HG02981 (cell line): Measurements from ENCODE around the gene ADAM17.
A peak's percentile ranks its signal among the peaks of the same experiment; 100 is the strongest.
"Not testable (repeated sequence)": the region's sequence is repeated elsewhere in the genome, so short reads cannot be mapped to it uniquely, and the experiment has no call there.

Source experiments
- ATAC-seq: cut with Tn5 transposase; IDR thresholded peaks from one replicate; pipeline ENCODE4 v1.9.1; 2021; ENCODE audit warnings: mild to moderate bottlenecking, moderate library complexity; ENCODE audit not compliant: unreplicated experiment

Gene ADAM17

GRCh38 chr2:9555297-9556120, at the start of gene ADAM17:
ADAM17 (minus strand) TSS chr2:9555830; CDS start chr2:9555605, 225 bp downstream.
- ATAC-seq = peak; percentile 87

- ATAC-seq = no peak
These were observed 46.8 kb upstream of the ADAM17 start for GRCh38 chr2:9602412-9602811.

GRCh38 chr2:9601397-9601796, 45.8 kb upstream of the ADAM17 start:
- ATAC-seq = no peak

GRCh38 chr2:9599430-9599829, 43.8 kb upstream of the ADAM17 start:
- ATAC-seq = no peak

GRCh38 chr2:9596621-9597311, 41.1 kb upstream of the ADAM17 start:
- no peak for ATAC-seq

- no peak for ATAC-seq
These were observed 40.1 kb upstream of the ADAM17 start for GRCh38 chr2:9595746-9596145.

- not testable (repeated sequence) for ATAC-seq
These were observed 39.6 kb upstream of the ADAM17 start for GRCh38 chr2:9595256-9595655.

- ATAC-seq = peak; percentile 64
These were observed 38.9 kb upstream of the ADAM17 start for GRCh38 chr2:9594366-9595054.

GRCh38 chr2:9593925-9594324, 38.3 kb upstream of the ADAM17 start:
- ATAC-seq = no peak

GRCh38 chr2:9592699-9593098, 37.1 kb upstream of the ADAM17 start:
- no peak for ATAC-seq

- ATAC-seq = no peak
These were observed 35.0 kb upstream of the ADAM17 start for GRCh38 chr2:9590641-9591040.

- ATAC-seq = no peak
These were observed 30.8 kb upstream of the ADAM17 start for GRCh38 chr2:9586465-9586864.

- ATAC-seq = no peak
These were observed 29.9 kb upstream of the ADAM17 start for GRCh38 chr2:9585486-9585885.

- ATAC-seq = not testable (repeated sequence)
These were observed 29.3 kb upstream of the ADAM17 start for GRCh38 chr2:9584902-9585301.

GRCh38 chr2:9582624-9583023, 27.0 kb upstream of the ADAM17 start:
- ATAC-seq = no peak

- no peak for ATAC-seq
These were observed 23.0 kb upstream of the ADAM17 start for GRCh38 chr2:9578467-9579235.

- no peak for ATAC-seq
These were observed 18.7 kb upstream of the ADAM17 start for GRCh38 chr2:9574331-9574730.

- no peak for ATAC-seq
These were observed 18.2 kb upstream of the ADAM17 start for GRCh38 chr2:9573840-9574239.

GRCh38 chr2:9573013-9573720, 17.5 kb upstream of the ADAM17 start:
- no peak for ATAC-seq
